Activated B cell treated with CpG ODN at 0.5 μM for 24 hours (primary cell): ENCODE data around the gene HS1BP3. TPM values are rescaled to one million over a fixed set of nuclear protein-coding genes. Genes with fewer than 3 reads are reported as not detected.
A peak's percentile ranks its signal among the peaks of the same experiment; 100 is the strongest.

ENCODE experiments used
- ATAC-seq: fragments of 200-7000 bp; cut with Tn5 transposase; one replicate; pipeline ENCODE4 v1.10.0; 2021; ENCODE audit warnings: low read depth, mild to moderate bottlenecking, moderate library complexity
- CTCF ChIA-PET: fragments of 350-600 bp; sonication (Branson Sonifier 250); formaldehyde crosslinking; loops from one replicate; lab custom pipeline; 2021; ENCODE audit warnings: antibody characterized with exemption; lab: Charles Lee
- POLR2A ChIA-PET: fragments of 350-600 bp; sonication (Branson Sonifier 250); formaldehyde crosslinking; loops from one replicate; lab custom pipeline; 2021; ENCODE audit warnings: antibody characterized with exemption; lab: Charles Lee
- DNase-seq: peaks from one replicate; pipeline ENCODE4 v3.0.0; 2022
- H3K27ac Mint-ChIP-seq: one replicate; pipeline ENCODE4 v1.8.0; 2020; ENCODE audit warnings: mixed read lengths
- H3K27me3 Mint-ChIP-seq: one replicate; pipeline ENCODE4 v1.8.0; 2021; ENCODE audit warnings: mixed read lengths
- H3K36me3 Mint-ChIP-seq: one replicate; pipeline ENCODE4 v1.8.0; 2021; ENCODE audit warnings: low read depth, mixed read lengths
- H3K4me1 Mint-ChIP-seq: one replicate; pipeline ENCODE4 v1.8.0; 2021; ENCODE audit warnings: mixed read lengths
- H3K4me3 Mint-ChIP-seq: one replicate; pipeline ENCODE4 v1.8.0; 2020; ENCODE audit warnings: mild to moderate bottlenecking, mixed read lengths
- H3K9me3 Mint-ChIP-seq: one replicate; pipeline ENCODE4 v1.8.0; 2020; ENCODE audit warnings: mixed read lengths
- CTCF ChIP-seq: fragments of 200-600 bp; IDR thresholded peaks from one replicate; pipeline ENCODE4 v1.8.0; 2022; ENCODE audit warnings: antibody characterized with exemption, mild to moderate bottlenecking
- intact Hi-C: fragments of 100-400 bp; cut with micrococcal nuclease; formaldehyde crosslinking; loops from one replicate; pipeline ENCODE4 v1.15.1; 2024
- total RNA-seq: library from RNA; stranded (reverse); gene quantifications from 2 replicates; pipeline ENCODE4 v1.2.3, GENCODE V29; 2022

HS1BP3 gene, protein sequence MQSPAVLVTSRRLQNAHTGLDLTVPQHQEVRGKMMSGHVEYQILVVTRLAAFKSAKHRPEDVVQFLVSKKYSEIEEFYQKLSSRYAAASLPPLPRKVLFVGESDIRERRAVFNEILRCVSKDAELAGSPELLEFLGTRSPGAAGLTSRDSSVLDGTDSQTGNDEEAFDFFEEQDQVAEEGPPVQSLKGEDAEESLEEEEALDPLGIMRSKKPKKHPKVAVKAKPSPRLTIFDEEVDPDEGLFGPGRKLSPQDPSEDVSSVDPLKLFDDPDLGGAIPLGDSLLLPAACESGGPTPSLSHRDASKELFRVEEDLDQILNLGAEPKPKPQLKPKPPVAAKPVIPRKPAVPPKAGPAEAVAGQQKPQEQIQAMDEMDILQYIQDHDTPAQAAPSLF
- 13.0 and 13.1 TPM in 2 replicates for total RNA-seq

GRCh38 chr2:20650877-20651730 lies at the start of gene HS1BP3:
HS1BP3 (minus strand) TSS chr2:20651098; CDS start chr2:20651063, 35 bp downstream.
- ATAC-seq (peak; percentile 95), DNase-seq (peak; percentile 97)
- H3K36me3 Mint-ChIP-seq: peaks cover 2% of the 10 kb centered on the region
- intact Hi-C loops: loop anchor here (1.0 to 10.0 kb wide), 9 partner anchors 16 to 1304 kb away; partner anchors contain the start of genes GDF7, LAPTM4A, LDAH and PUM2
- H3K4me1 Mint-ChIP-seq: peaks cover 41% of the 10 kb centered on the region
- H3K27me3 Mint-ChIP-seq: peaks cover 3% of the 10 kb centered on the region
- CTCF ChIA-PET: interaction anchor here (0.8 to 3.4 kb wide), 19 partner anchors 9 to 517 kb away, joined by 3 to 36 read pairs (median 4); partner anchors contain the start of genes LDAH and RHOB
- H3K4me3 Mint-ChIP-seq: peak within 1 kb of the TSS; percentile 87
- H3K9me3 Mint-ChIP-seq: no peaks in the 10 kb centered on the region
- H3K27ac Mint-ChIP-seq: peak within 1 kb of the TSS; percentile 94
- TF ChIP-seq CTCF: no peak
- POLR2A ChIA-PET: interaction anchor here (0.6 to 4.9 kb wide), 15 partner anchors 9 to 750 kb away, joined by 3 to 86 read pairs (median 4); partner anchors contain the start of genes GDF7, LDAH, RHOB and TTC32

DNA sequence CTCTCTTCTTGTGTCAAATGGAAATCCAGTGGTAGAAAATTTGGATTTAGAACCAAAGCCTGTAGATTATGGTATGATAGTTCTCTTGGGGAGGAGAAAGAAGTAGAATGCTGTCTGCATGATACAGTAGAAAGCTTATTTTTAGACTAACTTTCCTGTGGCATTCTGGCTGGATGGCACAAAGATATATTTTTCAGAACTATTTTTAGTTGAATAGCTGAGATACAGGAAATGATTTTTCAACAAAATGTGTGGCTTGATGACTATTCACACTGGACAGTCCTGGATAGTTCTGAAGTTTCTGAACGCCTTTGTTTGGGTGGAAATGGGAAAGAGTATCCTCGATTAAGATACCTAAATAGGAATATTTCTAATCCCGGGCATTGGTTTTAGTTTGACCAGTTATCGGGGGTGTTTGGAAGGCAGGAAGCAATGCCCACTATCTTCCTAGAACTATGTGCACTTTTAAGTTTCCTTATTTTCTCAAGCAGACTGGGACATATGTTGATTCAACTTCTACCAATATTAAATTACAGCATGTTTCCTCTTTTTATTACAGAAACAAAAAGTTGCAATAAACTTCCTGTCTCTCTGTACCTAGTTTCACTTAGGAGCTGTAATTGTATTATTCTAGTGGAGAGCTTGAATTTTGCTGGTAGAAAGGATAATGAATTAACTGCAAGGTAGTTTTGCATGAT lies 48.2 kb upstream of the HS1BP3 start:
- intact Hi-C loops: loop anchor here (5.0 kb wide), 1 partner anchor 43 kb away; no protein-coding TSS in a partner anchor
- CTCF ChIA-PET: interaction anchor here (0.7 to 2.1 kb wide), 3 partner anchors 8 to 22 kb away, joined by 3 to 6 read pairs (median 4); no protein-coding TSS in a partner anchor
- Mint-ChIP-seq H3K4me3 (peak overlapping the region; percentile 30), H3K36me3 (peaks cover 10% of the 10 kb centered on the region), H3K27ac (peak overlapping the region; percentile 51), H3K27me3 (no peaks in the 10 kb centered on the region), H3K9me3 (no peaks in the 10 kb centered on the region), H3K4me1 (peaks cover 29% of the 10 kb centered on the region)
- TF ChIP-seq CTCF: no peak
- ATAC-seq (peak; percentile 14), DNase-seq (no peak)
- POLR2A ChIA-PET: interaction anchor here (0.6 kb wide), 1 partner anchor 36 kb away, joined by 6 read pairs; no protein-coding TSS in a partner anchor

DNA sequence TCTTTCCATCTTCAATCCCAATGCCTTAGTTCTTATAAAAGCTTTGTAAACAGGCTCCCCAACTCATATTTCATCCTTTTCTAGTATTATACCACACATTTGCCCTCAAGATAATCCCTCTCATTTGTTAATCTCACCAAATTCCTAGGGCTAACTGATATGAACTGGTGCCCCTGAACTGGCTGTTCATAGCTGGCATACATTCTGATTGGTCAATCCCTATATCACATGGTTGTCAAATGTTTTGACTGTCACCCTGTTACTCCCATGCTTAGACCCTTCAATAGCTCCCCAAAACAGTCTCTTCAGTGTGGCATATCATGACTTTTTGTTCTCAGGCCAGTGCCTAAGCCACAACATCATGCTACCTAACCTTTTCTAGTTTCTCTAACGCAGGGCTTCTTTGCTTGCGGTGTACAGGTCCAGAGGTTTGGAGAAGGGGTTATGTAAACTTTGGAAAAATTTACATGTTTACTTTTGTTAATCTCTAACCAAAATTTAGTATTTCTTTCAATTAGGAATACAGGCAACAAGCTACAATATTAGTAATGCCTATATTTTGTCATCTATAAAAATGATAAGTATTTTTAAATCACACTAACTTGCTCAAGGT lies 46.5 kb upstream of the HS1BP3 start:
- Mint-ChIP-seq H3K4me3 (no peak overlapping the region), H3K9me3 (no peaks in the 10 kb centered on the region), H3K27ac (no peak overlapping the region), H3K27me3 (no peaks in the 10 kb centered on the region), H3K36me3 (peaks cover 17% of the 10 kb centered on the region), H3K4me1 (peaks cover 32% of the 10 kb centered on the region)
- ChIA-PET CTCF (interaction anchor here (1.5 kb wide), 1 partner anchor 22 kb away, joined by 3 read pairs; no protein-coding TSS in a partner anchor), POLR2A (no interaction called here)
- no peak for ATAC-seq
- intact Hi-C loops: loop anchor here (5.0 kb wide), 1 partner anchor 45 kb away; no protein-coding TSS in a partner anchor
- no peak for TF ChIP-seq CTCF
- DNase-seq: no peak

- no peak overlapping the region for H3K4me3 Mint-ChIP-seq
- ChIA-PET POLR2A (no interaction called here), CTCF (no interaction called here)
- no peak for TF ChIP-seq CTCF
- DNase-seq: no peak
- peaks cover 32% of the 10 kb centered on the region for H3K4me1 Mint-ChIP-seq
- H3K27ac Mint-ChIP-seq: no peak overlapping the region
- H3K36me3 Mint-ChIP-seq: peaks cover 20% of the 10 kb centered on the region
- ATAC-seq: no peak
- no peaks in the 10 kb centered on the region for H3K9me3 Mint-ChIP-seq
- intact Hi-C loops: loop anchor here (5.0 kb wide), 1 partner anchor 46 kb away; no protein-coding TSS in a partner anchor
- no peaks in the 10 kb centered on the region for H3K27me3 Mint-ChIP-seq
Observed at GRCh38 chr2:20696366-20696765, 45.5 kb upstream of the HS1BP3 start.
